Upper lobe of left lung (tissue), 4 donors: ENCODE measurements around the gene RANGRF.

Source experiments
- CTCF ChIP-seq, 6 experiments: fragments of 450-650 bp in 4 of 6; fragments of 200-600 bp in 2 of 6; sonication (generic) in 2 of 6; IDR thresholded peaks; one replicate each; pipeline ENCODE4 v1.5.1; 2016 to 2019; ENCODE audit warnings: antibody characterized with exemption in 6 of 6
- EP300 ChIP-seq, 4 donors: sonication (generic); formaldehyde crosslinking; IDR thresholded peaks; one replicate each; pipeline ENCODE4 v1.5.1; 2017; ENCODE audit warnings: antibody characterized with exemption in 4 of 4, control low read depth in 2 of 4

- TF ChIP-seq CTCF (IDR thresholded peaks at IDR 0.05) (no peak), EP300 (IDR thresholded peaks at IDR 0.05) (no peak)
Observed at GRCh38 chr17:8337802-8338752, 49.6 kb downstream of the RANGRF start.
